Esophagus muscularis mucosa (tissue), 3 donors: Measurements from ENCODE around the gene ACAN.

Experiments used
- POLR2A ChIP-seq: fragments of 450-650 bp; IDR thresholded peaks from one replicate; pipeline ENCODE4 v1.6.1; 2017; ENCODE audit warnings: antibody characterized with exemption, moderate library complexity, mild to moderate bottlenecking, low read depth
- TF ChIP-seq, protein P1 (sequence below), 3 experiments: fragments of 200-600 bp in 2 of 3; fragments of 450-650 bp in 1 of 3; sonication (generic) in 2 of 3; IDR thresholded peaks; one replicate each; pipeline ENCODE4 v1.5.1; 2017 to 2019; ENCODE audit warnings: antibody characterized with exemption in 3 of 3, mild to moderate bottlenecking in 2 of 3, moderate library complexity in 1 of 3

DNA sequence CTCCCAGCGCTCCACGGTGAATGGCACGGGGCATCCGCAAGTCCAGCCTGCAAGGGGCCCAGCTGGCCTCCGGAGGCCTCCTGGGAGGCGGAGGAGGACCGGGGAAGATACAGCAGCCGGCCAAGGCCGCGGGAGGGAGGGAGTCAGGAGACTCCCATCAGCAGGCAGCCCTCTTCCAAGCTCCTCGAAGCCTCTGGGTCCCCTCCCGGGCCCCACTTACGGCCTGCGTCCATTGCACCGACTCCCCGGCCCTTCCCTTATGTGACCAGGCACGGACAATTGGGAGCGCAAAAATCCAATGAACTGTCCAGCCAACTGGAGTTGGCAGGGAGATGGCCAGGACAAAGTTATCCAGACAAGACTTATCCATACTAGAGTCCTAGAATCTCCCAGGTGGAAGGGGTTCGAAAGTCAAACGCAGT lies 109.3 kb downstream of the ACAN start:
- TF ChIP-seq, protein P1, sequence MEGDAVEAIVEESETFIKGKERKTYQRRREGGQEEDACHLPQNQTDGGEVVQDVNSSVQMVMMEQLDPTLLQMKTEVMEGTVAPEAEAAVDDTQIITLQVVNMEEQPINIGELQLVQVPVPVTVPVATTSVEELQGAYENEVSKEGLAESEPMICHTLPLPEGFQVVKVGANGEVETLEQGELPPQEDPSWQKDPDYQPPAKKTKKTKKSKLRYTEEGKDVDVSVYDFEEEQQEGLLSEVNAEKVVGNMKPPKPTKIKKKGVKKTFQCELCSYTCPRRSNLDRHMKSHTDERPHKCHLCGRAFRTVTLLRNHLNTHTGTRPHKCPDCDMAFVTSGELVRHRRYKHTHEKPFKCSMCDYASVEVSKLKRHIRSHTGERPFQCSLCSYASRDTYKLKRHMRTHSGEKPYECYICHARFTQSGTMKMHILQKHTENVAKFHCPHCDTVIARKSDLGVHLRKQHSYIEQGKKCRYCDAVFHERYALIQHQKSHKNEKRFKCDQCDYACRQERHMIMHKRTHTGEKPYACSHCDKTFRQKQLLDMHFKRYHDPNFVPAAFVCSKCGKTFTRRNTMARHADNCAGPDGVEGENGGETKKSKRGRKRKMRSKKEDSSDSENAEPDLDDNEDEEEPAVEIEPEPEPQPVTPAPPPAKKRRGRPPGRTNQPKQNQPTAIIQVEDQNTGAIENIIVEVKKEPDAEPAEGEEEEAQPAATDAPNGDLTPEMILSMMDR (IDR thresholded peaks at IDR 0.05), result no peak
- TF ChIP-seq POLR2A, result no peak
